ENCODE results near the gene LRMDA.

LRMDA gene

DNA sequence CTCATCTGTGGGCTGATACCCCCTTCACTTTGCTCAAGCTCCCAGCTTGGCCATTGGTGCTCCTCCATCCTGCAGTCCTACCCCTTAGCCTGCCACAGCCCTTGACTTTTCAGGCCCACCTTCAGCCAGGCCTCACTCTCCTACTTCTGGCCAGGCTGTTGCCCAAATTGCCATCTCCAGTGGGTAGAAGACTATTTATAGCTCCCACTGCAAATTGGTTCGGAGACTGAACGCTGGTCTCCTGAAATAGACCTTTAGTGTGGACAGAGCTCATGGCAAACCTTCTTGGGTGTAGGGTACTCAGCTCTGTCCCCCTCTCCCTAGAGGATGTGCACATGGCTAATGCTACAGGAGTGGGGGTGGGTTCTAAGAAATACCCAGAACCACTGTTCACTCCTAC, 697.8 kb downstream of the LRMDA start:
- no peak overlapping the region for H3K18ac ChIP-seq (ENCODE audit: low read depth in 1 of 2, low read length in 2 of 2)
- no peak overlapping the region for H2AFZ ChIP-seq (ENCODE audit: low read depth, low read length)
- H3K4me3 ChIP-seq (ENCODE audit: insufficient read depth in 1 of 2, low read depth in 1 of 2, low read length in 2 of 2) = no peak overlapping the region
- WGBS = 94% methylated on average over 2 of the region's 2 CpGs
- no peak overlapping the region for H4K8ac ChIP-seq (ENCODE audit: low read length)
- peak overlapping the region in 1 of 2 experiments; percentile 29 for H2BK12ac ChIP-seq (ENCODE audit: low read length in 2 of 2)
- no peaks in the 10 kb centered on the region for H3K36me3 ChIP-seq (ENCODE audit: control insufficient read depth in 1 of 2, insufficient read depth in 2 of 2, low read depth in 1 of 2, low read length in 2 of 2)
- peaks cover 0 to 4% of the 10 kb centered on the region in 2 experiments for H3K27me3 ChIP-seq (ENCODE audit: control insufficient read depth in 1 of 2, insufficient read depth in 1 of 2, low read length in 2 of 2)
- no peak overlapping the region for H3K4ac ChIP-seq (ENCODE audit: low read depth in 1 of 2, low read length in 2 of 2)
- H4K91ac ChIP-seq (ENCODE audit: low read length) = no peak overlapping the region
- H3K79me1 ChIP-seq (replicated peaks; ENCODE audit: low read length, poor library complexity, severe bottlenecking) = no peaks in the 10 kb centered on the region
- H2BK5ac ChIP-seq (ENCODE audit: low read depth, low read length, poor library complexity, severe bottlenecking) = no peak overlapping the region
- no peak overlapping the region for H3K23ac ChIP-seq (ENCODE audit: low read length in 2 of 2)
- H3K4me1 ChIP-seq (ENCODE audit: control insufficient read depth, insufficient read depth, low read depth, low read length) = no peaks in the 10 kb centered on the region
- H3K4me2 ChIP-seq (ENCODE audit: low read length, poor library complexity, severe bottlenecking) = no peak overlapping the region
- H3K27ac ChIP-seq (ENCODE audit: low read length, poor library complexity, severe bottlenecking) = no peak overlapping the region
- DNase-seq = no peak
- H2BK15ac ChIP-seq (ENCODE audit: low read depth, poor library complexity, severe bottlenecking) = no peak overlapping the region
- no peak overlapping the region for H2BK120ac ChIP-seq (ENCODE audit: low read depth, low read length)
- H3K9me3 ChIP-seq (ENCODE audit: control insufficient read depth, low read length) = no peaks in the 10 kb centered on the region
- no peak overlapping the region for H2AK5ac ChIP-seq (ENCODE audit: low read length, severe bottlenecking)
- H3K14ac ChIP-seq (ENCODE audit: low read length in 2 of 2) = no peak overlapping the region
- no peak overlapping the region for H3K9ac ChIP-seq (ENCODE audit: low read length)

DNA sequence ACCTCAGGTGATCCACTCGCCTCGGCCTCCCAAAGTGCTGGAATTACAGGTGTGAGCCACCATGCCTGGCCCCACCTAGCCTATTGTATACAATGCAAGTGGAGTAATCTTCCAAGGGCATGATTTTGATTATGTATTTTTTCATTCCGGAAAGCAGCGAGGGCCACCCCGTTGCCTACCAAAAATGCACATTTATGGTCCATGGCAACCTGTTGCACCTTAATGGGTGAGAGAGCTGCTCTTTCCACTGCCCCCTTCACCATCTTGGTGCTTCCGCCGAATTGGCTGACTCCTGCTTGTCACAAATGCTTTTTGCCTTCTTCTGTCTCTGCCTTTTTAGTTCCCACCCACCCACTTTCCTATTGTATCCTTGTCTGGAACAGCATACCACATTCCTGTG, 699.5 kb downstream of the LRMDA start:
- Histone ChIP-seq H3K4me2 (ENCODE audit: low read length, poor library complexity, severe bottlenecking) (no peak overlapping the region), H2BK15ac (ENCODE audit: low read depth, poor library complexity, severe bottlenecking) (no peak overlapping the region), H3K27ac (ENCODE audit: low read length, poor library complexity, severe bottlenecking) (no peak overlapping the region), H4K8ac (ENCODE audit: low read length) (no peak overlapping the region), H3K9me3 (ENCODE audit: control insufficient read depth, low read length) (no peaks in the 10 kb centered on the region), H2BK5ac (ENCODE audit: low read depth, low read length, poor library complexity, severe bottlenecking) (no peak overlapping the region), H3K18ac (ENCODE audit: low read depth in 1 of 2, low read length in 2 of 2) (no peak overlapping the region), H3K23ac (ENCODE audit: low read length in 2 of 2) (no peak overlapping the region), H3K14ac (ENCODE audit: low read length in 2 of 2) (peak overlapping the region in 1 of 2 experiments; percentile 72), H2AK5ac (ENCODE audit: low read length, severe bottlenecking) (no peak overlapping the region), H3K36me3 (ENCODE audit: control insufficient read depth in 1 of 2, insufficient read depth in 2 of 2, low read depth in 1 of 2, low read length in 2 of 2) (no peaks in the 10 kb centered on the region), H3K4me3 (ENCODE audit: insufficient read depth in 1 of 2, low read depth in 1 of 2, low read length in 2 of 2) (no peak overlapping the region), H2BK12ac (ENCODE audit: low read length in 2 of 2) (no peak overlapping the region), H3K79me1 (replicated peaks; ENCODE audit: low read length, poor library complexity, severe bottlenecking) (no peaks in the 10 kb centered on the region), H3K4me1 (ENCODE audit: control insufficient read depth, insufficient read depth, low read depth, low read length) (no peaks in the 10 kb centered on the region), H2AFZ (ENCODE audit: low read depth, low read length) (no peak overlapping the region), H2BK120ac (ENCODE audit: low read depth, low read length) (no peak overlapping the region), H4K91ac (ENCODE audit: low read length) (no peak overlapping the region), H3K27me3 (ENCODE audit: control insufficient read depth in 1 of 2, insufficient read depth in 1 of 2, low read length in 2 of 2) (peaks cover 0 to 2% of the 10 kb centered on the region in 2 experiments), H3K4ac (ENCODE audit: low read depth in 1 of 2, low read length in 2 of 2) (no peak overlapping the region), H3K9ac (ENCODE audit: low read length) (no peak overlapping the region)
- no peak for DNase-seq
- WGBS = 94% methylated on average over 7 of the region's 7 CpGs

DNA sequence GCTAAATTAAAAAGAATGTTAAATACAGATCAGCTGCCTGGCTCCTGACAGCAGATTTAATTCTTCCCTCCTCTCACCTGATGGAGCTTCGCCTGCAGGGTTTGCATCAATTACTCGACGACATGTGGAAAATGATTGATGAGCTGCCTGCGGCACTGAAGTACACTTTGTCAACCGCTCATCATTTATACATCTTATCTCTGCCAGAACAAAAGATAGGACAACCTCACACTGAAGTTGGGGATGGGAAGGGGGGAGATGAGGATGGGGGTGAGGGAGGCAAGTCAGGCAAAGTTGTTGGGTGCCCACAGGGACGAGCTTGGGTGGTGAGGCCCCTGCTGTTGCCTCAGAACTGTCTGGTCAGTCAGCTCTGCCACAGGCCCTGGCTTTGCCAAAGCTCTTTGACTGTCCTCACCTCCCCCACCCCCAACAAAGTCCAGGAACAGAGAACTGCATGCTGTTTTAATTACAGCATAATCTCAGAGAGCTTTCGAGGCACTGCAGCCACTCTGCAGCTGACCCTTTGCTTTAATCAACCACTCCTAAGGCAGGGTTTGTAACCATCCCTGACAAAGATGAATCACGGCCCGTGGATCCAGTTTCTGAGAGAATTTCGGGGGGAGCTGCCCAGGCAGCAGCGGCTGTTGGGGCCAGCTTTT, 702.3 kb downstream of the LRMDA start:
- H3K9me3 ChIP-seq (ENCODE audit: control insufficient read depth, low read length) = no peaks in the 10 kb centered on the region
- no peak overlapping the region for H3K4me2 ChIP-seq (ENCODE audit: low read length, poor library complexity, severe bottlenecking)
- H2BK15ac ChIP-seq (ENCODE audit: low read depth, poor library complexity, severe bottlenecking) = no peak overlapping the region
- H3K14ac ChIP-seq (ENCODE audit: low read length in 2 of 2) = no peak overlapping the region
- H2BK120ac ChIP-seq (ENCODE audit: low read depth, low read length) = no peak overlapping the region
- H4K91ac ChIP-seq (ENCODE audit: low read length) = peak overlapping the region; percentile 25
- H2AK5ac ChIP-seq (ENCODE audit: low read length, severe bottlenecking) = no peak overlapping the region
- no peak for DNase-seq
- no peak overlapping the region for H2BK12ac ChIP-seq (ENCODE audit: low read length in 2 of 2)
- H3K9ac ChIP-seq (ENCODE audit: low read length) = no peak overlapping the region
- H2AFZ ChIP-seq (ENCODE audit: low read depth, low read length) = no peak overlapping the region
- H3K4me3 ChIP-seq (ENCODE audit: insufficient read depth in 1 of 2, low read depth in 1 of 2, low read length in 2 of 2) = no peak overlapping the region
- 74% methylated on average over 9 of the region's 11 CpGs for WGBS
- H3K27me3 ChIP-seq (ENCODE audit: control insufficient read depth in 1 of 2, insufficient read depth in 1 of 2, low read length in 2 of 2) = no peaks in the 10 kb centered on the region
- no peaks in the 10 kb centered on the region for H3K36me3 ChIP-seq (ENCODE audit: control insufficient read depth in 1 of 2, insufficient read depth in 2 of 2, low read depth in 1 of 2, low read length in 2 of 2)
- H3K27ac ChIP-seq (ENCODE audit: low read length, poor library complexity, severe bottlenecking) = no peak overlapping the region
- H3K18ac ChIP-seq (ENCODE audit: low read depth in 1 of 2, low read length in 2 of 2) = peak overlapping the region in 1 of 2 experiments; percentile 65
- no peak overlapping the region for H3K23ac ChIP-seq (ENCODE audit: low read length in 2 of 2)
- no peak overlapping the region for H2BK5ac ChIP-seq (ENCODE audit: low read depth, low read length, poor library complexity, severe bottlenecking)
- H4K8ac ChIP-seq (ENCODE audit: low read length) = no peak overlapping the region
- no peaks in the 10 kb centered on the region for H3K4me1 ChIP-seq (ENCODE audit: control insufficient read depth, insufficient read depth, low read depth, low read length)
- H3K79me1 ChIP-seq (replicated peaks; ENCODE audit: low read length, poor library complexity, severe bottlenecking) = no peaks in the 10 kb centered on the region
- H3K4ac ChIP-seq (ENCODE audit: low read depth in 1 of 2, low read length in 2 of 2) = no peak overlapping the region

- H3K4me1 ChIP-seq (ENCODE audit: control insufficient read depth, insufficient read depth, low read depth, low read length) = no peaks in the 10 kb centered on the region
- H3K4me2 ChIP-seq (ENCODE audit: low read length, poor library complexity, severe bottlenecking) = no peak overlapping the region
- H3K79me1 ChIP-seq (replicated peaks; ENCODE audit: low read length, poor library complexity, severe bottlenecking) = no peaks in the 10 kb centered on the region
- no peak overlapping the region for H2AK5ac ChIP-seq (ENCODE audit: low read length, severe bottlenecking)
- no peak overlapping the region for H3K27ac ChIP-seq (ENCODE audit: low read length, poor library complexity, severe bottlenecking)
- no peak overlapping the region for H4K91ac ChIP-seq (ENCODE audit: low read length)
- no peak for DNase-seq
- no peaks in the 10 kb centered on the region for H3K9me3 ChIP-seq (ENCODE audit: control insufficient read depth, low read length)
- no peak overlapping the region for H2BK120ac ChIP-seq (ENCODE audit: low read depth, low read length)
- no peak overlapping the region for H2BK5ac ChIP-seq (ENCODE audit: low read depth, low read length, poor library complexity, severe bottlenecking)
- no peaks in the 10 kb centered on the region for H3K36me3 ChIP-seq (ENCODE audit: control insufficient read depth in 1 of 2, insufficient read depth in 2 of 2, low read depth in 1 of 2, low read length in 2 of 2)
- H2AFZ ChIP-seq (ENCODE audit: low read depth, low read length) = no peak overlapping the region
- 89% methylated on average over 3 of the region's 4 CpGs for WGBS
- H4K8ac ChIP-seq (ENCODE audit: low read length) = peak overlapping the region; percentile 19
- H3K4me3 ChIP-seq (ENCODE audit: insufficient read depth in 1 of 2, low read depth in 1 of 2, low read length in 2 of 2) = no peak overlapping the region
- no peak overlapping the region for H3K4ac ChIP-seq (ENCODE audit: low read depth in 1 of 2, low read length in 2 of 2)
- no peak overlapping the region for H3K14ac ChIP-seq (ENCODE audit: low read length in 2 of 2)
- H3K23ac ChIP-seq (ENCODE audit: low read length in 2 of 2) = no peak overlapping the region
- H2BK15ac ChIP-seq (ENCODE audit: low read depth, poor library complexity, severe bottlenecking) = peak overlapping the region; percentile 45
- no peak overlapping the region for H3K18ac ChIP-seq (ENCODE audit: low read depth in 1 of 2, low read length in 2 of 2)
- no peak overlapping the region for H3K9ac ChIP-seq (ENCODE audit: low read length)
- no peak overlapping the region for H2BK12ac ChIP-seq (ENCODE audit: low read length in 2 of 2)
- peaks cover 0 to 6% of the 10 kb centered on the region in 2 experiments for H3K27me3 ChIP-seq (ENCODE audit: control insufficient read depth in 1 of 2, insufficient read depth in 1 of 2, low read length in 2 of 2)
Observed at GRCh38 chr10:76136961-76137360, 705.5 kb downstream of the LRMDA start.

All from mesenchymal stem cell (in vitro differentiated cells and primary cell).